ENCODE results near the gene PIK3R3. TPM values are rescaled to one million over a fixed set of nuclear protein-coding genes. Genes with fewer than 3 reads are reported as not detected.

PIK3R3 gene
- total RNA-seq, 1 experiment from 2014 or later: 12.4 TPM

GRCh38 chr1:46181343-46182260 lies 49.2 kb upstream of the PIK3R3 start:
- Histone ChIP-seq H3K4me2 (ENCODE audit: insufficient read depth, insufficient read length, low read length) (no peak overlapping the region), H3K56ac (ENCODE audit: insufficient read length, low read depth, low read length) (no peak overlapping the region), H4K8ac (replicated peaks; ENCODE audit: insufficient read length, low read depth, low read length) (no peak overlapping the region), H3K79me1 (ENCODE audit: insufficient read depth, low read depth, low read length, poor library complexity, severe bottlenecking) (no peaks in the 10 kb centered on the region), H3K9me3 (ENCODE audit: control insufficient read depth, low read depth, low read length) (no peaks in the 10 kb centered on the region), H3K9ac (ENCODE audit: extremely low read depth, insufficient read length, low read length) (no peak overlapping the region), H2BK12ac (ENCODE audit: insufficient read length, low read depth, low read length) (no peak overlapping the region), H3K27me3 (ENCODE audit: insufficient read depth, low read length) (no peaks in the 10 kb centered on the region; the same call in 1 of the 2 replicates), H3K18ac (ENCODE audit: insufficient read length, low read depth, low read length) (no peak overlapping the region), H4K91ac (ENCODE audit: insufficient read length, low read depth, low read length) (no peak overlapping the region), H2AK5ac (ENCODE audit: insufficient read length, low read length) (no peak overlapping the region), H3K23ac (ENCODE audit: insufficient read length, low read depth, low read length) (no peak overlapping the region), H2BK120ac (ENCODE audit: low read depth, low read length, poor library complexity, severe bottlenecking) (no peak overlapping the region), H3T11ph (ENCODE audit: low read length) (no peak overlapping the region), H4K20me1 (ENCODE audit: control insufficient read depth, insufficient read depth, insufficient read length) (no peaks in the 10 kb centered on the region), H3K4ac (ENCODE audit: low read depth, low read length) (no peak overlapping the region), H3K4me1 (ENCODE audit: insufficient read depth, low read length) (peaks cover 4% of the 10 kb centered on the region; the same call in 1 of the 2 replicates), H3K14ac (ENCODE audit: insufficient read depth, low read length) (no peak overlapping the region), H3K23me2 (ENCODE audit: insufficient read length, low read depth, low read length, poor library complexity, severe bottlenecking) (no peaks in the 10 kb centered on the region), H2BK20ac (ENCODE audit: low read depth, low read length, poor library complexity, severe bottlenecking) (no peak overlapping the region), H3K79me2 (ENCODE audit: insufficient read depth, low read length) (no peaks in the 10 kb centered on the region), H3K27ac (ENCODE audit: insufficient read length, low read depth, low read length) (no peak overlapping the region), H2AFZ (ENCODE audit: low read length) (no peak overlapping the region), H4K5ac (ENCODE audit: insufficient read length, low read depth, low read length) (no peak overlapping the region), H2BK5ac (ENCODE audit: insufficient read length, low read length) (no peak overlapping the region), H2BK15ac (ENCODE audit: low read depth, low read length) (no peak overlapping the region)
- H3K27ac Mint-ChIP-seq: no peak overlapping the region
- DNase-seq: no peak
- peaks cover 7 to 10% of the 10 kb centered on the region in 2 experiments; a peak in 3 of 4 replicates for H3K4me1 Mint-ChIP-seq
- no peak overlapping the region for H3K4me3 Mint-ChIP-seq
- no peaks in the 10 kb centered on the region; a peak in 1 of 5 replicates for H3K9me3 Mint-ChIP-seq
- H3K27me3 Mint-ChIP-seq (ENCODE audit: low read depth): peaks cover 7% of the 10 kb centered on the region
- TF ChIP-seq CTCF (conservative IDR thresholded peaks at IDR 0.05): no peak
- WGBS (ENCODE audit: extremely low coverage, insufficient read length, low lambda C conversion rate): no CpG with 5 or more reads among the region's 10 CpGs
- no peaks in the 10 kb centered on the region for H3K36me3 Mint-ChIP-seq (ENCODE audit: insufficient read depth in 1 of 3, low read depth in 3 of 3)

Data from H9 (cell line).